B cell (primary cell): ENCODE data around the gene MXRA5.

ENCODE experiments used
- CTCF ChIP-seq: fragments of 200-600 bp; IDR thresholded peaks from one replicate; pipeline ENCODE4 v1.8.0; 2022; ENCODE audit warnings: antibody characterized with exemption, mild to moderate bottlenecking
- EZH2 ChIP-seq: IDR thresholded peaks from 2 replicates; pipeline ENCODE4 v1.6.1; 2012; ENCODE audit warnings: borderline replicate concordance, low read depth, mild to moderate bottlenecking, moderate library complexity, low read length; ENCODE audit not compliant: insufficient read depth, poor library complexity, severe bottlenecking

- TF ChIP-seq CTCF = no peak
- TF ChIP-seq EZH2 = no peak
Measured at GRCh38 chrX:3295731-3296130, 50.7 kb downstream of the MXRA5 start.
